Activated T-cell treated with anti-CD3 and anti-CD28 coated beads for 48 hours (primary cell): ENCODE results near the gene MYH16.
A peak's percentile ranks its signal among the peaks of the same experiment; 100 is the strongest.
"Not testable (repeated sequence)": the region's sequence is repeated elsewhere in the genome, so short reads cannot be mapped to it uniquely, and the experiment has no call there.

Experiments
- DNase-seq: peaks from one replicate; pipeline ENCODE4 v3.0.0-alpha.2; 2020; ENCODE audit warnings: low read depth

MYH16 gene

DNA sequence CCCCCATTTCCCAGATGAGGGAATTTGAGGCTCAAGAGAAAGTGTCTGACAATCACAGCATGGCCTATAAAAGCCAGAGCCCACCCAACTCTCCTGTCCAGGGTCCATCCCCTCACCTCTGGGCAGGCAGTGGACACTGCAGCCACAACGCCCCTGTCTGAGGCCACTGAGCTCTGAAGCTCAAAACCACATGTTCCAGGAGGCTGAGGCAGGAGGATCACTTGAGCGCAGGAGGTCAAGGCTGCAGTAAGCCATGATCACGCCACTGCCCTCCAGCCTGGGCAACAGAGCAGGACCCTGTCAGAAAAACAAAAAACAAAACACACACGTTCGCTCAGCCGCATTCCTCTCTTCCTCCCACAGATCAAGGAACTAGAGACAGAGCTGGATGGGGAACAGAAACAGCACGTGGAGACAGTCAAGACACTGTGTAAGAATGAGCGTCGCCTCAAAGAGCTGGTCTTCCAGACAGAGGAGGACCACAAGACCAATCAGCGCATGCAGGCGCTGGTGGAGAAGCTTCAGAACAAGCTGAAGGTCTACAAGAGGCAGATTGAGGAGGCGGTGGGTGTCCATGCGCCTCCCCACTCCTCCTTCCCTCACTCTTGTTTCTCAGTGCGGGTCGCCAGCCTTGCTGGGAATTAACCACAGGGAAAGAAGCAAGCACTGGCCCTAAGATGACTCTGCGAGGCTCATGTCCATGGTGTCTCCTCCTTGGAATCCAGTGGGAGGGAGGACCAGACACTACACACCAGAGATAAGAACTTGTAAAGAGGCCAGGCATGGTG lies 33.0 kb downstream of the MYH16 start:
- DNase-seq = no peak

DNA sequence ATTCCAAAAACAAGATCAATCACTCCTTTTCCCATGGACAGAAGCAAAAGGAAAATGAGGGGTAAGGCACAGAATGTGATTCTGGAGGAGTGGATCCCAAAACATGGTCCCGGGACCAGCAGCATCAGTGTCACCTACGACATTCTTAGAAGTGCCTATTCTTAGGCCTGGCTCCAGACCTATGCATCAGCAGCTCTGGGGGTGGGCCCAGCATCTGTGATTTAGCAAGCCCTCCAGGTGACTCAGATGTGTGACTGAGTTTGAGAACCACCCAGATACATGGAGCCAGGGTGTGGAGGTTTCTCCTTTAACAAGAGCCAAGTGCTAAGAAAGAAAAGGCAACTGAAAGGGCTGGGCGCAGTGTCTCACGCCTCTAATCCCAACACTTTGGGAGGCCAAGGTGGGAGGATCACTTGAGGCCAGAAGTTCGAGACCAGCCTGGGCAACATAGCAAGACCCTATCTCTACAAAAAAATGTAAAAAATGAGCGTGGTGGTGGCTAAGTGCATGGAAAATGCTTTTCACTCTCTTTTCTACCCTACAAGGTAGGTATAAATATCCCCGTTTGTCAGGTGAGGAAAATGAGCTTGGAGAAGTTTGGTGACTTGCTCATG lies 35.9 kb downstream of the MYH16 start:
- no peak for DNase-seq

DNA sequence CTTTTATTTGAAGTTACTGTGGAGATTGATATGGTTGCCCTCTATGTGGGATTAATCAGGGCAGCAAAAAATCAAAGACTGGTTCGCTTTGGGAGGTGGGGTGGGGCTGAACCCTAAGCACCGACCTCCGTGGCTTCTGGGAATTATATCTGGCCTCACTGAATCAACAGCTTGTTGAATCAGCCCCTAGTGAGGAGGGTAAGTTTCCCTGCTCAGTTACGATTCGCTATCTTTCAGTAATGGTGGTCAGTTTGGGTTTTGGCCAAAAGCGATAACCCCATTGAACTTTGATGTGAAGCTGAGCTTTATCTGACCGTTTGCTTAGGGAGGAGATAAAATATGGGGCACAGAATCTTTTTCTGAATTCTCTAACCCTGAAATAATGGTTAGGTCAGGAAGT lies 36.5 kb downstream of the MYH16 start:
- DNase-seq = no peak

DNA sequence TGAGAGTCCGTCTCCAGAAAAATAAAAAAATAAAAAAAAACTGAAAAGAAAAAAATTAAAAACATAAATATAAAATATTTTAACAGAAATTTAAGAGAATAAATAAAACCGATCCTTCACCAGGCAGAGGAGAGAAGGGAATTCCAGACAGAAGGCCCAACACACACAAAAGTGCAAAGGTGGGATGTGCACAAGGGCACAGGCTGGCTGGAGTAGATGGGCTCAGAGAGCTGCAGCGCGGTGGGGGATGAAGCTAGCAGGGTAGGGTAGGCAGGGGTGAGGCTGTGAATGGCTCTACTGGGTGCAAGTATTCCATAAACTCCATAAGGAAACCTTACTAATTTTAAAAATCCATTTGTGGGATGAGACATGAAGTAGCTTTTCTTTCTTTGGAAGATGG lies 37.4 kb downstream of the MYH16 start:
- no peak for DNase-seq

DNA sequence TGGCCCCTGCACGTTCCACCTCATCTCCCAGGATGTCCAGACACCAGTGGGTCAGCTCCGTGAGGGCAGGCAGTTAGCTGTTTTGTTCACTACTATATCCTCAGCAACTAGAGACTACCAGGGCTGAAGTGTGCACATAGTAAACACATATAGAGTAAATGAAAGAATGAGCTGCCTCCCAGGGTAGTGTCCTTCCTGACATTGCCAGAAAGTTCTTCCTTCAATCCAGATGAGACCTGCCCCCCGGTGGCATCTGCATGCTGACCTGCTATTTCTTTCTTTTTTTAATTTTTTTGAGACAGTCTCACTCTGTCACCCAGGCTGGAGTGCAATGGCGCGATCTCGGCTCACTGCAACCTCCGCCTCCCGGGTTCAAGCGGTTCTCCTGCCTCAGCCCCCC lies 39.1 kb downstream of the MYH16 start:
- DNase-seq = no peak

DNA sequence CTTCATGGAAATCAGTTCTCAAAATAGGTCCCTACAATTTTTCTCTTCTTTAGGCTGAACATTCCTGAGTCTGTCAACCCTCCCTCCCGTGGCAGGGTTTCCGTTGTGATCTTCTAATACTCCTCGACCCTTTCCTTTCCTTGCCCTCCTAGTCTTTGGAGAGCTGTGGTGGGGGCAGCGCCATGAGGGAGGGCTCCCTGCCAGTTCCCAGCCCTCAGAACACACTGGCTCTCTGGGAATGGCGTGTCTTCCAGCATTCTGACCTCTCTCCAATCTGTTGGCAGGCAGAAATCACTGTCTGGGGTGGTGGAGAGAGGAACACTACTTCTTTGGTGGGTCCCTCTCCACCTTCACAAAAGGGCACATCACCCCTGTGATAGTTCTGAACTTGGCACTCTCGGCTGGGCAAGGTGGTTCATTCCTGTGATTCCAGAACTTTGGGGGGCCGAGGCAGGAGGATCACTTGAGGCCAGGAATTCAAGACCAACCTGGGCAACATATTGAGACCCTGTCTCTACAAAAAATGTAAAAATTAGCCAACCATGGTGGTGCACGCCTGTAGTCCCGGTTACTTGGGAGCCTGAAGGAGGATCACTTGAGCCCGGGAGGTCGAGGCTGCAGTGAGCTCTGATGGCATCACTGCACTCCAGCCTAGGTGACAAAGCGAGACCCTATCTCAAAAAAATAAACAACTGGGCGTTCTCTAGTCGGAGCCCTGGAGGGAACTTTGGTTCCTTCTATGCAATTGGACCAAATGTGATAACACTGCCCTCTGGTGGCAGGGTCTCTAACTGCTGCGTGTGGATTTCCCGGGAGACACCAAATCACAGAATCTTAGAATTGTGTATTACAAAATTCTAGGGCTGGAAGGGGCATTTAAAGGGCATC lies 39.9 kb downstream of the MYH16 start:
- peak; percentile 58 for DNase-seq

DNA sequence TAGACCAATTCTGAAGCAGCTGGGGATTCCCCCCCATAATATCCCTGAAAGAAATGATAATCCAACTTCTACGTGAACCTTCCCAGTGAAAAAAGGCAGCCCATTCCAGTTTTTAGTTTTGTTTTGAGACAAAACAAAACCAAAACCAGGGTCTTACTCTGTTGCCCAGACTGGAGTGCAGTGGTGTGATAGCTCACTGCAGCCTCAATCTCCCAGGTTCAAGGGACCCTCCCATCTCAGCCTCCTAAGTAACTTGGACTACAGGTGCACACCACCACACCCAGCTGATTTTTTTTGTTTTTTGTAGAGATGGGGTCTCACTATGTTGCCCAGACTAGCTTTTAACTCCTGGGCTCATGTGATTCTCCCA lies 40.5 kb downstream of the MYH16 start:
- DNase-seq = no peak

DNA sequence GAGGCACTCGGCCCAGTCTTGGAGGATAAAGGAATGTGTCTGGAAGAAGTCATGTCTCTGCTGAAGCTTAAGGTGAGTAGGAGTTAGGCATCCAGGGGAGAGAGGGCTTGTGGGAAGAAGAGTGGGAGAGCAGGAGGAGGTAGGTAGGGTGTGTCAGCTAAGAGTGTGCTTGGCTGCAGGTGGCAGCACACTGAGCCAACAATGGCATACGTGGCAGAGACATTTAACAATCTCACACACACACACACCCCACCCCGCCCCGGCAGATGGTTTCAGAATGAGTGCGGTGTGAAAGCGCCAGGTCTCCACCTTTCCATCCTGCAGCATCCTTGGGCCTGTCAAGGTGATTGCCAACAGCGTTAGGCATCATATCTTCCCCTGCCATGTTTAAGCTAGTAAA lies 41.9 kb downstream of the MYH16 start:
- peak; percentile 39 for DNase-seq

DNA sequence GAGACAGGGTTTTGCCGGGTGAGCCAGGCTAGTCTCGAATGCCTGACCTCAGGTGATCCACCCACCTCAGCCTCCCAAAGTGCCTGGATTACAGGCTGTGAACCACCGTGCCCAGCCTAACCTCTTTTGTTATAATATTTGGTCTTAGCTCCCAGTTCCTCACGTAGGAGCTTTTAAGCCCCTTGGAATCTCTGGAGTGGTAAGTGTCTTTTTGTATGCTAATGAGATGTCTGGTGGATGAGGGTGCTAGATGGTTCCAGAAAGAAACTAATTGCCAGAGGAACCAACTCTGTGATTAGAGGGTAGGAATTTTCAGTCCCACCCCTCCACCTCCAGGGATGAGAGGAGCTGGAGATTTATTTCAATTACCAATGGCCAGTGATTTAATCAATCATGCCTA lies 47.7 kb downstream of the MYH16 start:
- DNase-seq = no peak

DNA sequence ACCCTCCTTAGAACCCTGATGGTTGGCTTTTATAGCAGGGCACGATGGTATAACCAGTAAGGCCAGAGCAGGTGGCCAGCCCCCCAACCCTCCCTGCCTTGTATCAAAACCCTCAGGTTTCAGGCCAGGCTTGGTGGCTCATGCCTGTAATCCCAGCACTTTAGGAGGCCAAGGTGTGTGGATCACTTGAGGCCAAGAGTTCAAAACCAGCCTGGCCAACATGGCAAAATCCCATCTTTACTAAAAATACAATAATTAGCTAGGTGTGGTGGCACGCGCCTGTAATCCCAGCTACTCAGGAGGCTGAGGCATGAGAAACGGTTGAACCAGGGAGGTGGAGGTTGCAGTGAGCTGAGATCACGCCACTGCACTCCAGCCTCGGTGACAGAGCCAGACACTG lies 50.0 kb downstream of the MYH16 start:
- DNase-seq = not testable (repeated sequence)

DNA sequence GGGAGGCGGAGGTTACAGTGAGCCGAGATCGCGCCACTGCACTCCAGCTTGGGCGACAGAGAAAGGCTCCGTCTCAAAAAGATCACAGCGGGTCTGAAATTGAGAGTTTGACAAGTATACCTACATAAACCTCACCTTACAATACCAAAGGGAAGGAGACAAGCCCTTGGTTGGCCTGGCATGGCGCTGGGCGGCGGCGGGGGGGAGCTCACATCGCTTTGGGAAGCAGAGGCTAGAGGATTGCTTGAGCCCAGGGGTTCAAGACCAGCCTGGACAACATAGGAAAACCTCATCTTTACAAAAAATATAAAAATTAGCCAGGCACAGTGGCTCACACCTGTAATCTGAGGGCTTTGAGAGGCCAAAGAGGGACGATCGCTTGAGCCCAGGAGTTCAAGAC lies 51.9 kb downstream of the MYH16 start:
- no peak for DNase-seq

DNA sequence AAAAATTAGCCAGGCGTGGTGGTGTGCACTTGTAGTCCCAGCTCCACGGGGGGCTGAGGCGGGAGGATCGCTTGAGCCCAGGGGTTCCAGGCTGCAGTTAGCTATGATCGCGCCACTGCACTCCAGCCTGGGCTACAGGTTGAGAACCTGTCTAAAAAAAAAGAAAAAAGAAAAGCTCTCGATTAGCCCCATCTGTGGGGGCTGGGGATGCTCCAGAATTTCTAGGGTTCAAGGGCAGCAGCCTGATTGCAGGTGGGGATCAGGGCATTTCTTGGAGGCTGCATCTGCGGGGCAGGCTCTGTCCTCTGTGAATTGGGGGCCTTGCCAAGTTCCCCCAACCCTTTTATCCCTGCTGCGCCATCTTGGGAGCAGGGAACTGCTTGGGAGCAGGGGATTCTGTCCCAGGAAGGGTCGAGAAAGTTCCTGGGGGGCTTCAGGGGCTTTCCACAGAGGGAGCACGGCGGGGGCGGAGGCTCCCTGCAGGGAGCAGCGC lies 52.4 kb downstream of the MYH16 start:
- peak; percentile 5 for DNase-seq

DNA sequence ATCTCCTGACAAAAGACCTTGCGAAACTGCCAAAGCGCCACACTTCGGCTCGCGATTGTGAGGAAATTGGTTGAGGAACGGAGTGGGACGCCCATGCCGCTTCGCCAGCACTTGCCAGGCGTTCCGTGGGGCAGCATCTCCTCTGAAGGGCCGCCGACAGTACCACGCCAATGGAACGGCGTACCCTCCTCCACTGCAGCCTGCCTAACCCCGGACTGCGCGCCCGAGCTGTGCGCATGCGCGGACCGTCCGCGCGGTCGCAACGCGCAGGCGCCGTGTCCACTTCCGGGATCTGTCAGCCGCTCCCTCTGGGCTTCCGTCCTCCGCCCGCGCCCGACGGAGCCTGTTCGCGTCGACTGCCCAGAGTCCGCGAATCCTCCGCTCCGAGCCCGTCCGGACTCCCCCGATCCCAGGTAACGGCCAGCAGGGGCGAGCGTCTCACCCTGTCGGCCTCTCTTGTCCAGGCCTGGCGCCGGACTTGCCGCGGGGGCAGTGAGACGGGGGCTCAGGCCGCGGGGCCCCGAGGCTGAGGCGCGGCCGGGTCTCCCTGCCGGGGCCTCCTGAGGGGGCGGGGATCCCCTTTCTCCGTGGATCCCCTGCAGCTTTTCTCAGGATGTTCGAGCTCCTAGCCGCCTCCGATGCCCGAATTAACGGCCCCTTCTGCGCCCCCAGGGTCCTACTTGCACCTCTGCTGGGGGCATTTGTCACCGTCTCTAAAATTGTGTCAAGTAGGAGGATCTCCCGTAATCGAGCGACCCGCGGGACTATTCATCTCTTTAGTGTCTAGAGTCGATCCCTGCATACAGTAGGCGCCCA lies 53.2 kb downstream of the MYH16 start, which contains the start of gene ARPC1A:
ARPC1A (plus strand) TSS at position 307 of the 816 bp plus-strand sequence. CDS start 7,456 bp downstream, outside the sequence.
- peak; percentile 96 for DNase-seq

DNA sequence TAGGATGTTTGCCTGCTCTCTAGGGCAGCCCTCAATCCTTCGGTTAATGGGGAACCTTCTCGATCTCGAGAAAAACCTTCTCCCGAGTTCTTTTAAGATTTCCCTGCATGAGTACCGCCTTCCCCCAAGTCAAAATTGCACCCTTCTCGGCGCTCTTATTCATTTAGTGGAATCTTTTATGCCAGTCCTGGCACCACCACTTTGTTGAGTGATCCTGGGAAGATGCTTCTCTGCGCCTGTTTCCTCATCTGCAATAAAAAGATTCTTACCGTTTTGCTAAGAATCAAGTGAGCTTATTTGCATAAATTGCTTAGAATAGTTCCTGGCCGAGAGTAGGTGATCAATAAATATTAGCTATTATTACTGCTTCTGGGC lies 53.8 kb downstream of the MYH16 start:
- no peak for DNase-seq

DNA sequence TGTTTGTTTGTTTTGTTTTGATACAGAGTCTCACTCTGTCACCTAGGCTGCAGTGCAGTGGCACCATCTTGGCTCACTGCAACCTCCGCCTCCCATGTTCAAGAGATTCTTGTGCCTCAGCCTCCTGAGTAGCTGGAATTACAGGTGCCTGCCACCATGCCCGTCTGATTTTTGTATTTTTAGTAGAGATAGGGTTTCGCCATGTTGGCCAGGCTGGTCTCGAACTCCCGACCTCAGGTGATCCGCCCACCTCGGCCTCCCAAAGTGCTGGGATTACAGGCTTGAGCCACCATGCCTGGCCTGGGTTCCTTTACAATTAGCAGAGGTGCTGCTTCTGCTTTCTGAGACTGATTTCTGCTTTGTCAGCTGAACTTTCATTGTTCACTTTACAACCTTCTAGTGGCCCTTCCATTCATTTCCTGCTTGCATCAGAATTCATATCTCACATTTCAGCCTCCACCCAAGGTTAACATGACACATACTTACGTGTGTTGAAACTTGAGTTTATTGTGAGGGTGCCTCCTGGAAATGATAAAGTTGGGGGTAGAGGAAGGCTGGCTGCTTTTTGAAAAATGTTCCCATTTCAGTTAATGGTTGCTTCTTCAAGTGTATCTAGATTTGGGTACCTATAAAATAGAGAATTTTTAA lies 57.8 kb downstream of the MYH16 start:
- peak; percentile 13 for DNase-seq

DNA sequence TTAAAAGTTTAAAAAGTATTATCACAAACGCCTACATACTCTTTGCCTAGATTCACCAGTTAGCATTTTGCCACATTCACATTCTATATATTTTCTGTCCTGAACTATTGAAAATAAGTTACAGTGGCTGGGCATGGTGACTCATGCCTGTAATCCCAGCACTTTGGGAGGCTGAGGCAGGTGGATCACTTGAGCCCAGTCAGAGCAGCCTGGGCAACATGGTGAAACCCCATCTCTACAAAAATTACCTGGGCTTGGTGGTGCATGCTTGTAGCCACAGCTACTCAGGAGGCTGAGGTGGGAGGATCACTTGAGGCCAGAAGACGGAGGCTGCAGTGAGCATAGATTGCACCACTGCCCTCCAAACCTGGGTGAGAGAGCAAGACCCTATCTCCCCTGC lies 58.4 kb downstream of the MYH16 start:
- no peak for DNase-seq

DNA sequence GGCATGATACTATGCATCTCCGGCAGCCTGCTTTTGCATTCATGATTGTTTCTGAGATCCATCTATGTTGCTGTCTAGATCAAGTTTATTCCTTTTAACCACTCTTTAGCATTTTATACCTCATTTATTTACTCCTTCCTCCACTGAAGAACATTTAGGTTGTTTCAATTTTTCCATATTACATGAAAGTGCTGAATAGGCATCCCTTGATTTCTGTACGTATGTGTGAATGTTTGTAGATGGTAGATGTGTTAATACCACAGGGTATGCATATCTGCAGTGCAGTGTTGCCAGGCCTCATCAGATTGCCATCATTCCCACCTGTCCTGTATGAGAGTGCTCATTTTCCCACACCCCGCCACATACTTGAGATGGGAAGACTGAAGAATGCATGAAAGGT lies 67.0 kb downstream of the MYH16 start:
- DNase-seq = no peak

DNA sequence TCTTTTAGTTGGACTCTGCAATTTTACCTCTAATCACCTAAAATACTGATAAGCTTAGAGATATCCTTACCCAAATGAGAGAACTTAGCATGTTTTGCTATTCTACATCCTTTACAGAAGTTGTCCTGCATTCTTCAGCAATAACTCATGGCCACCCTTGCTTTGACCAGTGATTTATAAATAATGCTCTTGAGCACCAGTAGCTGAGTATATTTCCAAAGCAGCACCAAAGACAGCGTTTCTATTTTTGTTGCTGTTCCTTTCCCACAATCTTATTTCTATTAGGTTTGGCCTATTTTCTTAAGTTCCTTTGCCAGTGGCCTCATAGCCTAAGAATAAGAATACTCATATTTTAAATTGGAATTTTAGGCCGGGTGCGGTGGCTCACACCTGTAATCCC lies 68.0 kb downstream of the MYH16 start:
- no peak for DNase-seq

DNA sequence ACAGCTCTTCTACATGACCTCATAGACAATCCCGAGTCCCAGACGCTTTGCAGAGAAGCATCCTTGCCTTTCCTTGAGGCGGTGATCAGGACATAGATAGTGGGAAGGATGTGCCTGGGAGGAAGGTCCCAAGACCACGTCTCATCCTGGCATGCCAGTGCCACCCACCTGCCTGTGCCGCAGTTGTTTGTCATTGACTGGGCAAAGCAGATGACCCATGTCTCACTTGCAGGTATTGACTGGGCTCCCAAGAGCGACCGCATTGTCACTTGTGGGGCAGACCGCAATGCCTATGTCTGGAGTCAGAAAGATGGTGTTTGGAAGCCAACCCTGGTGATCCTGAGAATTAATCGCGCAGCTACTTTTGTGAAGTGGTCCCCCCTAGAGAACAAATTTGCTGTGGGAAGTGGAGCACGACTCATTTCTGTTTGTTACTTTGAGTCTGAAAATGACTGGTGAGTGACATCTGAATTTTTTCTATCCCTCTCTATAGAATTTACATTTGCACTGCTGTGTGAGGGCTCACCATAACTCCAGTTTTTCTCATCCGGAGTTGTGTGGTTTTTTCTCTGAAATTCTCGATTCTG lies 71.5 kb downstream of the MYH16 start:
- no peak for DNase-seq

DNA sequence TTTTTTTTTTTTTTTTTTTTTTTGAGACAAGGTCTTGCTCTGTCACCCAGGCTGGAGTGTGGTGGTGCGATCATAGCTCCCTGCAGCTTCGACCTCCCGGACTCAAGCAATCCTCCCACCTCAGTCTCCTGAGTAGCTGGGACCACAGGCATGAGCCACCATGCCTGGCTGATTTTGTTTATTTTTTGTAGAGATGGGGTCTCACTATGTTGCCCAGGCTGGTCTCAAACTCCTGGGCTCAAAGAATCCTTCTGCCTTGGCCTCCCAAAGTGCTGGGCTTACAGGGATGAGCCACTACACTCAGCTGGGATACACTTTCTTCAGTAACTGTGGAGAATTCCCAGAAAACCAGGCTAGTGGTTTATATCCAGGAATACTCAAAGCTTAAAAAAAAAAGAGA lies 78.0 kb downstream of the MYH16 start:
- DNase-seq = not testable (repeated sequence)

DNA sequence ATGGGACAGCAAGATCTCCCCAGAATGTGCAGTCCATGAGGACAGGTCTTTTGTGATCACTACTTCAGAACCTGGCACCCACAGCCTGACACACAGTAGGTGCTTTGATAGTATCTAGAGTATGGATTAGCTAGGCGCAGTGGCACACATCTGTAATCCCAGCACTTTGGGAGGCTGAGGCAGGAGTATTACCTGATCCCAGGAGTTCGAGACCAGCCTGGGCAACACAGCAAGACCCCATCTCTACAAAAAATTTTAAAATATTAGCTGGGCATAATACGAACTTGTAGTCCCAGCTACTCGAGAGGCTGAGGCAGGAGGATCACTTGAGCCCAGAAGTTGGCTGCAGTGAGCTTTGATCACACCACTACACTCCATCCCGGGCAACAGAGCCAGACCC lies 79.6 kb downstream of the MYH16 start:
- DNase-seq = no peak
